Right renal pelvis (tissue), 4 donors: Measurements from ENCODE around the gene SUPV3L1. TPM values are rescaled to one million over a fixed set of nuclear protein-coding genes. Genes with fewer than 3 reads are reported as not detected.
"Not testable (repeated sequence)": the region's sequence is repeated elsewhere in the genome, so short reads cannot be mapped to it uniquely, and the experiment has no call there.

Experiments
- DNase-seq, 4 donors: peaks; one replicate each; pipeline ENCODE4 v3.0.0-alpha.2; 2013; ENCODE audit warnings: low read depth in 4 of 4, low spot score in 3 of 4, missing footprints in 1 of 4
- polyA plus RNA-seq, 4 donors: library from polyadenylated mRNA; unstranded; fragments of 120-200 nt; gene quantifications; one replicate each; pipeline ENCODE4 v1.2.1, GENCODE V29; 2013; ENCODE audit not compliant: insufficient read length in 4 of 4

The SUPV3L1 gene
- polyA plus RNA-seq, 4 donors = 34.1 to 44.1 (median 36.3) TPM

GRCh38 chr10:69251417-69251816 lies 71.4 kb downstream of the SUPV3L1 start:
- DNase-seq = not testable (repeated sequence)

GRCh38 chr10:69253171-69253570 lies 73.1 kb downstream of the SUPV3L1 start:
- no peak for DNase-seq

- no peak for DNase-seq
These were observed 74.8 kb downstream of the SUPV3L1 start for GRCh38 chr10:69254877-69255276.

Other genes with a start within 250 kb of the SUPV3L1 start
- 10 to 100 TPM; 54.8 to 60.3 (median 57.5) TPM for gene DDX21, start 224.1 kb upstream of the SUPV3L1 start, polyA plus RNA-seq
- 10 to 100 TPM; 33.3 to 40.8 (median 36.8) TPM for gene KIFBP, start 191.4 kb upstream of the SUPV3L1 start, polyA plus RNA-seq
- 10 to 100 TPM; 16.0 to 26.1 (median 22.1) TPM for gene SRGN, start 92.1 kb upstream of the SUPV3L1 start, polyA plus RNA-seq
- gene VPS26A, start 56.1 kb upstream of the SUPV3L1 start, polyA plus RNA-seq = 100 to 1,000 TPM in 1 of 4 donors, 10 to 100 TPM in 3; 81.2 to 103 (median 99.2) TPM
- 10 to 100 TPM; 15.3 to 18.6 (median 16.0) TPM for gene HKDC1, start 40.1 kb downstream of the SUPV3L1 start, polyA plus RNA-seq
- gene HK1, start 98.3 kb downstream of the SUPV3L1 start, polyA plus RNA-seq = 10 to 100 TPM; 50.0 to 58.0 (median 51.1) TPM
- gene TACR2, start 236.7 kb downstream of the SUPV3L1 start, polyA plus RNA-seq = under 1 TPM; 0.17 to 0.39 (median 0.28) TPM